ENCODE results near the gene BABAM2. TPM values are rescaled to one million over a fixed set of nuclear protein-coding genes. Genes with fewer than 3 reads are reported as not detected.

The BABAM2 gene
- total and polyA plus RNA-seq, 3 experiments from 2014 or later, result 59.4 to 66.7 (median 65.6) TPM

- ChIA-PET CTCF (no interaction called here), POLR2A (no interaction called here)
- Histone ChIP-seq H3K9me3 (ENCODE audit: low read length) (no peaks in the 10 kb centered on the region), H3K27me3 (ENCODE audit: insufficient read depth, low read length, poor library complexity, severe bottlenecking) (no peaks in the 10 kb centered on the region), H3K36me3 (ENCODE audit: insufficient read depth, low read length) (no peaks in the 10 kb centered on the region), H3K4me1 (ENCODE audit: insufficient read depth, low read length) (peaks cover 10% of the 10 kb centered on the region), H3K27ac (ENCODE audit: low read depth, low read length) (no peak overlapping the region), H3K4me3 (ENCODE audit: low read length) (no peak overlapping the region)
- H3K36me3 Mint-ChIP-seq, result peaks cover 5 to 8% (median 7%) of the 10 kb centered on the region in 3 donors
- no peak overlapping the region for H3K4me3 Mint-ChIP-seq
- peak overlapping the region in 1 of 8 donors; percentile 19 for H3K27ac Mint-ChIP-seq
- DNase-seq, result no peak
- H3K4me1 Mint-ChIP-seq, result peaks cover 27 to 38% (median 36%) of the 10 kb centered on the region in 3 donors
- H3K9me3 Mint-ChIP-seq, result no peaks in the 10 kb centered on the region
- H3K27me3 Mint-ChIP-seq, result no peaks in the 10 kb centered on the region
Observed at GRCh38 chr2:28268386-28268785, 377.9 kb downstream of the BABAM2 start.

GRCh38 chr2:28269019-28269784 lies 378.7 kb downstream of the BABAM2 start:
- POLR2A ChIA-PET, result interaction anchor here (0.6 kb wide), 1 partner anchor 91 kb away, joined by 3 read pairs; no protein-coding TSS in a partner anchor
- peaks cover 10% of the 10 kb centered on the region for H3K4me1 ChIP-seq (ENCODE audit: insufficient read depth, low read length)
- H3K27ac ChIP-seq (ENCODE audit: low read depth, low read length), result no peak overlapping the region
- CTCF ChIA-PET, result no interaction called here
- Mint-ChIP-seq H3K4me1 (peaks cover 30 to 44% (median 40%) of the 10 kb centered on the region in 3 donors), H3K27ac (peak overlapping the region in 2 of 8 donors; percentile 22 to 42), H3K36me3 (peaks cover 6 to 7% (median 7%) of the 10 kb centered on the region in 3 donors), H3K27me3 (no peaks in the 10 kb centered on the region), H3K9me3 (no peaks in the 10 kb centered on the region), H3K4me3 (no peak overlapping the region)
- H3K36me3 ChIP-seq (ENCODE audit: insufficient read depth, low read length), result no peaks in the 10 kb centered on the region
- DNase-seq, result no peak
- no peak overlapping the region for H3K4me3 ChIP-seq (ENCODE audit: low read length)
- H3K9me3 ChIP-seq (ENCODE audit: low read length), result no peaks in the 10 kb centered on the region
- H3K27me3 ChIP-seq (ENCODE audit: insufficient read depth, low read length, poor library complexity, severe bottlenecking), result no peaks in the 10 kb centered on the region

GRCh38 chr2:28270456-28271152 lies 380.1 kb downstream of the BABAM2 start:
- no peak overlapping the region for H3K4me3 ChIP-seq (ENCODE audit: low read length)
- H3K27me3 Mint-ChIP-seq, result no peaks in the 10 kb centered on the region
- no peaks in the 10 kb centered on the region for H3K27me3 ChIP-seq (ENCODE audit: insufficient read depth, low read length, poor library complexity, severe bottlenecking)
- no peaks in the 10 kb centered on the region for H3K9me3 ChIP-seq (ENCODE audit: low read length)
- ChIA-PET CTCF (no interaction called here), POLR2A (no interaction called here)
- H3K9me3 Mint-ChIP-seq, result no peaks in the 10 kb centered on the region
- H3K4me1 ChIP-seq (ENCODE audit: insufficient read depth, low read length), result peaks cover 13% of the 10 kb centered on the region
- no peak for DNase-seq
- peaks cover 36 to 55% (median 47%) of the 10 kb centered on the region in 3 donors for H3K4me1 Mint-ChIP-seq
- H3K36me3 Mint-ChIP-seq, result peaks cover 7% of the 10 kb centered on the region in 3 donors
- peak overlapping the region in 2 of 8 donors; percentile 3 to 56 for H3K27ac Mint-ChIP-seq
- no peak overlapping the region for H3K4me3 Mint-ChIP-seq
- H3K27ac ChIP-seq (ENCODE audit: low read depth, low read length), result no peak overlapping the region
- H3K36me3 ChIP-seq (ENCODE audit: insufficient read depth, low read length), result no peaks in the 10 kb centered on the region

- Histone ChIP-seq H3K36me3 (ENCODE audit: insufficient read depth, low read length) (no peaks in the 10 kb centered on the region), H3K4me1 (ENCODE audit: insufficient read depth, low read length) (peaks cover 13% of the 10 kb centered on the region), H3K27ac (ENCODE audit: low read depth, low read length) (no peak overlapping the region), H3K4me3 (ENCODE audit: low read length) (no peak overlapping the region), H3K27me3 (ENCODE audit: insufficient read depth, low read length, poor library complexity, severe bottlenecking) (no peaks in the 10 kb centered on the region), H3K9me3 (ENCODE audit: low read length) (no peaks in the 10 kb centered on the region)
- ChIA-PET POLR2A (no interaction called here), CTCF (no interaction called here)
- DNase-seq, result no peak
- Mint-ChIP-seq H3K36me3 (peaks cover 4 to 5% (median 5%) of the 10 kb centered on the region in 3 donors), H3K4me3 (peak overlapping the region in 4 of 7 donors; percentile 8 to 54 (median 26)), H3K9me3 (no peaks in the 10 kb centered on the region), H3K27ac (peak overlapping the region in 4 of 8 donors; percentile 2 to 86 (median 25)), H3K27me3 (no peaks in the 10 kb centered on the region), H3K4me1 (peaks cover 35 to 58% (median 44%) of the 10 kb centered on the region in 3 donors)
Observed at GRCh38 chr2:28271231-28271918, 380.8 kb downstream of the BABAM2 start.

GRCh38 chr2:28271919-28272250 lies 381.4 kb downstream of the BABAM2 start:
- peaks cover 13% of the 10 kb centered on the region for H3K4me1 ChIP-seq (ENCODE audit: insufficient read depth, low read length)
- H3K9me3 ChIP-seq (ENCODE audit: low read length), result no peaks in the 10 kb centered on the region
- H3K27me3 Mint-ChIP-seq, result no peaks in the 10 kb centered on the region
- H3K27ac Mint-ChIP-seq, result peak overlapping the region in 4 of 8 donors; percentile 2 to 86 (median 25)
- CTCF ChIA-PET, result no interaction called here
- peaks cover 31 to 56% (median 41%) of the 10 kb centered on the region in 3 donors for H3K4me1 Mint-ChIP-seq
- no peak overlapping the region for H3K4me3 ChIP-seq (ENCODE audit: low read length)
- H3K27ac ChIP-seq (ENCODE audit: low read depth, low read length), result no peak overlapping the region
- no peaks in the 10 kb centered on the region for H3K27me3 ChIP-seq (ENCODE audit: insufficient read depth, low read length, poor library complexity, severe bottlenecking)
- no peaks in the 10 kb centered on the region for H3K9me3 Mint-ChIP-seq
- no peak for DNase-seq
- H3K36me3 ChIP-seq (ENCODE audit: insufficient read depth, low read length), result no peaks in the 10 kb centered on the region
- POLR2A ChIA-PET, result no interaction called here
- H3K4me3 Mint-ChIP-seq, result peak overlapping the region in 3 of 7 donors; percentile 8 to 54 (median 27)
- H3K36me3 Mint-ChIP-seq, result peaks cover 4 to 5% (median 4%) of the 10 kb centered on the region in 3 donors

- Histone ChIP-seq H3K4me3 (ENCODE audit: low read length) (no peak overlapping the region), H3K27me3 (ENCODE audit: insufficient read depth, low read length, poor library complexity, severe bottlenecking) (no peaks in the 10 kb centered on the region), H3K4me1 (ENCODE audit: insufficient read depth, low read length) (peaks cover 13% of the 10 kb centered on the region), H3K27ac (ENCODE audit: low read depth, low read length) (no peak overlapping the region), H3K36me3 (ENCODE audit: insufficient read depth, low read length) (no peaks in the 10 kb centered on the region), H3K9me3 (ENCODE audit: low read length) (no peaks in the 10 kb centered on the region)
- ChIA-PET POLR2A (no interaction called here), CTCF (interaction anchor here (1.3 kb wide), 1 partner anchor 76 kb away, joined by 3 read pairs; no protein-coding TSS in a partner anchor)
- DNase-seq, result peak in 1 of 5 donors; percentile 10
- H3K4me1 Mint-ChIP-seq, result peaks cover 24 to 49% (median 28%) of the 10 kb centered on the region in 3 donors
- H3K27me3 Mint-ChIP-seq, result no peaks in the 10 kb centered on the region
- no peaks in the 10 kb centered on the region for H3K9me3 Mint-ChIP-seq
- H3K27ac Mint-ChIP-seq, result peak overlapping the region in 5 of 8 donors; percentile 12 to 27 (median 17)
- peaks cover 4 to 11% (median 4%) of the 10 kb centered on the region in 3 donors for H3K36me3 Mint-ChIP-seq
- H3K4me3 Mint-ChIP-seq, result no peak overlapping the region
Observed at GRCh38 chr2:28273751-28274150, 383.2 kb downstream of the BABAM2 start.

GRCh38 chr2:28274911-28275685 lies 384.6 kb downstream of the BABAM2 start:
- Mint-ChIP-seq H3K27ac (peak overlapping the region in 2 of 8 donors; percentile 2 to 6), H3K9me3 (no peaks in the 10 kb centered on the region), H3K36me3 (peaks cover 4 to 15% (median 4%) of the 10 kb centered on the region in 3 donors), H3K27me3 (no peaks in the 10 kb centered on the region), H3K4me3 (peak overlapping the region in 1 of 7 donors; percentile 33), H3K4me1 (peaks cover 24 to 49% (median 28%) of the 10 kb centered on the region in 3 donors)
- ChIA-PET CTCF (no interaction called here), POLR2A (no interaction called here)
- no peak overlapping the region for H3K4me3 ChIP-seq (ENCODE audit: low read length)
- H3K27me3 ChIP-seq (ENCODE audit: insufficient read depth, low read length, poor library complexity, severe bottlenecking), result no peaks in the 10 kb centered on the region
- H3K27ac ChIP-seq (ENCODE audit: low read depth, low read length), result no peak overlapping the region
- H3K36me3 ChIP-seq (ENCODE audit: insufficient read depth, low read length), result no peaks in the 10 kb centered on the region
- peaks cover 13% of the 10 kb centered on the region for H3K4me1 ChIP-seq (ENCODE audit: insufficient read depth, low read length)
- H3K9me3 ChIP-seq (ENCODE audit: low read length), result no peaks in the 10 kb centered on the region
- no peak for DNase-seq

Data from CD8-positive, alpha-beta memory T cell (primary cell).